SK-N-SH treated with all-trans-retinoic acid at 6 μM for 48 hours (cell line): ENCODE results near the gene JMJD1C.

Source experiments
- ARNTL ChIP-seq: fragments of 450-650 bp; formaldehyde crosslinking; IDR thresholded peaks from 2 replicates; pipeline ENCODE4 v1.5.0; 2020; ENCODE audit warnings: low read depth, mild to moderate bottlenecking, moderate library complexity, borderline replicate concordance
- CSDC2 ChIP-seq: fragments of 250-450 bp; sonication (Bioruptor Pico); IDR thresholded peaks from 2 replicates; pipeline ENCODE4 v1.5.0; 2020; ENCODE audit warnings: mild to moderate bottlenecking, moderate library complexity
- ISL1 ChIP-seq: fragments of 250-450 bp; sonication (Bioruptor Pico); IDR thresholded peaks from 2 replicates; pipeline ENCODE4 v2.1.2; 2022; ENCODE audit warnings: mild to moderate bottlenecking, moderate library complexity
- PATZ1 ChIP-seq: fragments of 250-450 bp; sonication (Bioruptor Pico); IDR thresholded peaks from 2 replicates; pipeline ENCODE4 v1.8.0; 2020; ENCODE audit warnings: mild to moderate bottlenecking, moderate library complexity, borderline replicate concordance
- PPARA ChIP-seq: fragments of 250-450 bp; sonication (Bioruptor Pico); IDR thresholded peaks from 2 replicates; pipeline ENCODE4 v1.5.0; 2020; ENCODE audit warnings: mild to moderate bottlenecking, borderline replicate concordance
- ZC3H10 ChIP-seq: fragments of 250-450 bp; sonication (Bioruptor Pico); IDR thresholded peaks from 2 replicates; pipeline ENCODE4 v1.5.1; 2021; ENCODE audit warnings: mild to moderate bottlenecking, moderate library complexity
- ZFP30 ChIP-seq: fragments of 450-650 bp; formaldehyde crosslinking; IDR thresholded peaks from 2 replicates; pipeline ENCODE4 v1.5.0; 2022; ENCODE audit warnings: mild to moderate bottlenecking, moderate library complexity
- ZNF565 ChIP-seq: fragments of 450-650 bp; formaldehyde crosslinking; conservative IDR thresholded peaks from 2 replicates; pipeline ENCODE4 v1.5.0; 2020; ENCODE audit warnings: low read depth, mild to moderate bottlenecking, moderate library complexity
- ZNF8 ChIP-seq: fragments of 450-650 bp; formaldehyde crosslinking; IDR thresholded peaks from 2 replicates; pipeline ENCODE4 v1.5.0; 2020; ENCODE audit warnings: mild to moderate bottlenecking, moderate library complexity

- TF ChIP-seq ZC3H10 (CRISPR knock-in tag) (no peak), ZNF565 (no peak), ISL1 (CRISPR knock-in tag) (no peak), ZNF8 (no peak), ZFP30 (CRISPR knock-in tag) (no peak), PPARA (CRISPR knock-in tag) (no peak), PATZ1 (CRISPR knock-in tag) (no peak), CSDC2 (CRISPR knock-in tag) (no peak), ARNTL (CRISPR knock-in tag) (no peak)
Measured at GRCh38 chr10:63436225-63436624, 29.6 kb downstream of the JMJD1C start.
